Testis (tissue), 3 donors: ENCODE results near the gene PRAMEF14. TPM values are rescaled to one million over a fixed set of nuclear protein-coding genes. Genes with fewer than 3 reads are reported as not detected.
A peak's percentile ranks its signal among the peaks of the same experiment; 100 is the strongest.
"Not testable (repeated sequence)": the region's sequence is repeated elsewhere in the genome, so short reads cannot be mapped to it uniquely, and the experiment has no call there.

Source experiments
- DNase-seq: peaks from one replicate; pipeline ENCODE4 v3.0.0-alpha.2; 2019
- H3K27ac ChIP-seq, 2 donors: fragments of 200-600 bp; sonication (generic); one replicate each; pipeline ENCODE4 v1.5.1; 2019
- H3K27me3 ChIP-seq: fragments of 200-600 bp; sonication (generic); one replicate; pipeline ENCODE4 v1.5.1; 2019
- H3K36me3 ChIP-seq: fragments of 200-600 bp; sonication (generic); one replicate; pipeline ENCODE4 v1.5.1; 2017; ENCODE audit warnings: low read depth; ENCODE audit errors: missing control alignments
- H3K4me1 ChIP-seq: fragments of 200-600 bp; sonication (generic); one replicate; pipeline ENCODE4 v1.5.1; 2019
- H3K4me3 ChIP-seq, 2 donors: fragments of 200-600 bp; sonication (generic); one replicate each; pipeline ENCODE4 v1.5.1; 2017 to 2019
- H3K9me3 ChIP-seq: fragments of 200-600 bp; sonication (generic); one replicate; pipeline ENCODE4 v1.5.1; 2017
- CTCF ChIP-seq, 3 experiments: fragments of 450-650 bp in 2 of 3; fragments of 200-600 bp in 1 of 3; sonication (generic) in 1 of 3; IDR thresholded peaks; one replicate each; pipeline ENCODE4 v1.5.1; 2016 to 2019; ENCODE audit warnings: antibody characterized with exemption in 3 of 3, mild to moderate bottlenecking in 2 of 3, moderate library complexity in 1 of 3
- WGBS, 2 donors: methylation state at CpG; one replicate each; pipeline ENCODE4 v1.1.5; 2018; 5-methylcytosine and 5-hydroxymethylcytosine counted together
- intact Hi-C: fragments of 100-400 bp; cut with DNase I; formaldehyde crosslinking; loops from one replicate; pipeline ENCODE4 v1.15.1; 2023; ENCODE audit warnings: low total_unique reads
- polyA plus RNA-seq: library from polyadenylated mRNA; stranded (reverse); fragments of 350-450 nt; fragmentation: Illumina TruSeq; extraction: RNeasy Lipid Tissue Mini Kit (QIAGEN cat#74804); gene quantifications from one replicate; pipeline ENCODE4 v1.2.3, GENCODE V29; 2014; ENCODE audit warnings: low read depth, low replicate concordance; ENCODE audit not compliant: insufficient read depth
- total RNA-seq, 2 donors: library from RNA; depleted of rRNA; stranded (reverse); fragments of >200 nt; gene quantifications; one replicate each; pipeline ENCODE4 v1.2.3, GENCODE V29; 2016

PRAMEF14 gene
- total and polyA plus RNA-seq, 3 donors from 2014 or later = 0.24 to 0.31 TPM; not detected in 1

DNA sequence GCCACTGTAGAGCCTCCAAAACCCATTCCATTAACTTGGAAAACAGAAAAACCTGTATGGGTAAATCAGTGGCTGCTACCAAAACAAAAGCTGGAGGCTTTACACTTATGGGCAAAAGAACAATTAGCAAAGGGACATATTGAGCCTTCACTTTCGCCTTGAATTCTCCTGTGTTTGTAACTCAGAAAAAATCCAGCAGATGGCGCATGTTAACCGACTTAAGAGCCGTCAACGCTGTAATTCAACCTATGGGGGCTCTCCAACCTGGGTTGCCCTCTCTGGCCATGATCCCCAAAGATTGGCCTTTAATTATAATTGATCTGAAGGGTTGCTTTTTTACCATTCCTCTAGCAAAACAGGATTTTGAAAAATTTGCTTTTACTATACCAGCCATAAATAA, 9.8 kb upstream of the PRAMEF14 start:
- peak; percentile 65 for DNase-seq
- H3K4me1 ChIP-seq, H3K36me3 ChIP-seq, H3K27ac ChIP-seq, H3K4me3 ChIP-seq, intact Hi-C loops, H3K27me3 ChIP-seq, H3K9me3 ChIP-seq: not testable (repeated sequence)
- peak; percentile 19 to 48 (median 46) for TF ChIP-seq CTCF (IDR thresholded peaks at IDR 0.05)
- WGBS, 2 donors = 13 to 14% methylated on average over 4 to 5 of the region's 5 CpGs

DNA sequence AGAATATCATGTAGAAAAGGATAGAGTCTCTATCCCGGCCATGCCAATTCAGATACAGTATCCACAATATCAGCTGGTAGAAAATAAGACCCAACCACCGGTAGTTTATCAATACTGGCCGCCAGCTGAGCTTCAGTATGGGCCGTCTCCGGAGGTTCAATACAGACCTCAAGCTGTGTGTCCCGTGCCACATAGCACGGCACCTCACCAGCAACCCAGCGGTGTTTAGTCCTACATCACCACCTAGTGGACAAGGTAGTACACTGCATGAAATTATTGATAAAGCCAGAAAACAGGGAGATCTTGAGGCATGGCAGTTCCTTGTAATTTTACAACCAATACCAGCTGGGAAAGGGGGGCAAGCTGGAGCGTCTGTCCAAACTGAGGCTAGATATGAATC, 7.5 kb upstream of the PRAMEF14 start:
- H3K27me3 ChIP-seq, H3K27ac ChIP-seq, H3K4me1 ChIP-seq, H3K9me3 ChIP-seq, H3K4me3 ChIP-seq, H3K36me3 ChIP-seq, intact Hi-C loops, DNase-seq: not testable (repeated sequence)
- WGBS, 2 donors = no CpG with 5 or more reads among the region's 9 CpGs

GRCh38 chr1:13353476-13353875, 6.5 kb upstream of the PRAMEF14 start:
- H3K4me1 ChIP-seq, DNase-seq, H3K9me3 ChIP-seq, H3K27ac ChIP-seq, H3K4me3 ChIP-seq, H3K27me3 ChIP-seq, intact Hi-C loops, H3K36me3 ChIP-seq: not testable (repeated sequence)
- WGBS, 2 donors = 90 to 93% methylated on average over 6 to 7 of the region's 8 CpGs

- DNase-seq, H3K27ac ChIP-seq, intact Hi-C loops, H3K36me3 ChIP-seq, H3K4me3 ChIP-seq, H3K9me3 ChIP-seq, H3K27me3 ChIP-seq, H3K4me1 ChIP-seq: not testable (repeated sequence)
- WGBS, 2 donors = 87 to 89% methylated on average over 4 to 8 of the region's 8 CpGs
These were observed 4.4 kb downstream of the PRAMEF14 start for GRCh38 chr1:13342496-13342895.

DNA sequence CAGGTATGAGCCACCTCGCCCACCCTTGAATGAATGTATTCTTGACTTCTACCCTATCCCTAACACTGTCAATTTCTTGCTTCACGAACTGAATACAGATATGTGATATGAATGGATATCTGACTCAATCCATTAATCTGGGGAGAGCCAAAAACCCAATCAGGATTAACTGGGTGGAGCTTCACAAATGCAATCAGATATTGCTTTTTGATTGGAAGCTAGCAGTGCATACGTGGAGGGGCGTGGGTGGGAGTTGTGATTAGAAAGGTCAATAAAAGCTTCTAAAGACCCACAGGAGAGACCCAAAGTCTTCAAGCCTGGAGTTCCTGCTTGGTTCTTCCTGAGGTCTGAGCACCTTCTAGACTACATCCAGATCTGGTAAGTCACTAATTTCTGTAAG, 31.7 kb downstream of the PRAMEF14 start, which contains the start of gene PRAMEF15:
Gene PRAMEF15 (plus strand): TSS at position 301 of the 400 bp plus-strand sequence. CDS start 2,827 bp downstream, outside the sequence.
- intact Hi-C loops, H3K4me3 ChIP-seq, DNase-seq, H3K27me3 ChIP-seq, H3K27ac ChIP-seq, H3K36me3 ChIP-seq, H3K4me1 ChIP-seq, H3K9me3 ChIP-seq: not testable (repeated sequence)
- 63% methylated on average over 4 of the region's 4 CpGs; no CpG with 5 or more reads in 1 of the 2 donors for WGBS, 2 donors

DNA sequence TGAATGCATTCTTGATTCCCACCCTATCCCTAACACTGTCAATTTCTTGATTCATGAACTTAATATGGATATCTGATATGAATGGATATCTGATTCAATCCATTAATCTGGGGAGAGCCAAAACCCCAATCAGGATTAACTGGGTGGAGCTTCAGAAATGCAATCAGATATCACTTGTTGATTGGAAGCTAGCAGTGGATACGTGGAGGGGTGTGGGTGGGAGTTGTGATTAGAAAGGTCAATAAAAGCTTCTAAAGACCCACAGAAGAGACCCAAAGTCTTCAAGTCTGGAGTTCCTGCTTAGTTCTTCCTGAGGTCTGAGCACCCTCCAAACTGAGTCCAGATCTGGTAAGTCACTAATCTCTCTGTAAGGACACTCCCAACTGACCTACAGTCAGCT, 43.7 kb downstream of the PRAMEF14 start, which contains the start of gene PRAMEF33:
Gene PRAMEF33 (plus strand): TSS at position 301 of the 400 bp plus-strand sequence. CDS start 2,416 bp downstream, outside the sequence.
- H3K36me3 ChIP-seq, H3K27me3 ChIP-seq, intact Hi-C loops, H3K9me3 ChIP-seq, DNase-seq, H3K27ac ChIP-seq, H3K4me3 ChIP-seq, H3K4me1 ChIP-seq: not testable (repeated sequence)
- WGBS, 2 donors = no CpG with 5 or more reads among the region's 1 CpG

DNA sequence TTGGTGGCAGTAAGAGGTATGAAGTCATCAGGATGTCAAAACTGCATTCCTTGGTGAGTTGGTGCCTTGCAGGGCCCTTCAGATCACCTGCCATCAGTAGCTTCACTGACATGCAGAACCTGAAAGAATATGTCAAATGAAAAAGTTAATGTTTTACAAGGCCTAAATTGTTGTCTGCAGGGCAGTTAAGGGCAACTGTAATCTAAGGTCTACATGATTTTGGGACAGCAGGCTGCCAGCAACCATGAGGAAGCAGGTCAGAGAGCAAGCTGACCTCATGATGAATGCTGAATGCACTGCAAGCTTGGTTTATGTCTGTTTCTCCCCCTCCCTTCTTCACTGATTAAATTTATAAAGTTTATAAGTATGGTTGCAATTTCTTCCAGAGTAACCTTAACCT, 44.7 kb downstream of the PRAMEF14 start:
- H3K4me1 ChIP-seq, H3K27me3 ChIP-seq, H3K9me3 ChIP-seq, H3K36me3 ChIP-seq, intact Hi-C loops, H3K27ac ChIP-seq, H3K4me3 ChIP-seq, DNase-seq: not testable (repeated sequence)

DNA sequence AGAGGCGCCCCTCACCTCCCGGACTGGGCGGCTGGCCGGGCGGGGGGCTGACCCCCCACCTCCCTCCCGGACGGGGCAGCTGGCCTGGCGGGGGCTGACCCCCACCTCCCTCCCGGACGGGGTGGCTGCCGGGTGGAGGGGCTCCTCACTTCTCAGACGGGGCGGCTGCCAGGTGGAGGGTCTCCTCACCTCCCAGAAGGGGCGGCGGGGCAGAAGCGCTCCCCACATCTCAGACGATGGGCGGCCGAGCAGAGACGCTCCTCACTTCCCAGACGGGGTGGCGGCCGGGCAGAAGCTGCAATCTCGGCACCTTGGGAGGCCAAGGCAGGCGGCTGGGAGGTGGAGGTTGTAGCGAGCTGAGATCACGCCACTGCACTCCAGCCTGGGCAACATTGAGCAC, 48.2 kb downstream of the PRAMEF14 start:
- H3K9me3 ChIP-seq, H3K4me3 ChIP-seq, H3K27me3 ChIP-seq, H3K27ac ChIP-seq, H3K36me3 ChIP-seq, DNase-seq, H3K4me1 ChIP-seq, intact Hi-C loops: not testable (repeated sequence)
- 92% methylated on average over 15 of the region's 27 CpGs; no CpG with 5 or more reads in 1 of the 2 donors for WGBS, 2 donors

GRCh38 chr1:13297216-13297931, 49.6 kb downstream of the PRAMEF14 start:
- H3K9me3 ChIP-seq, intact Hi-C loops, H3K4me1 ChIP-seq, H3K4me3 ChIP-seq, H3K27ac ChIP-seq, DNase-seq, H3K27me3 ChIP-seq, H3K36me3 ChIP-seq: not testable (repeated sequence)
- WGBS, 2 donors = 91% methylated on average over 2 of the region's 5 CpGs; no CpG with 5 or more reads in 1 of the 2 donors
